Kidney capillary endothelial cell (primary cell): ENCODE measurements around the gene ALDOA.
"Not testable (repeated sequence)": the region's sequence is repeated elsewhere in the genome, so short reads cannot be mapped to it uniquely, and the experiment has no call there.

Experiments
- DNase-seq: peaks from one replicate; pipeline ENCODE4 v3.0.0-alpha.2; 2018; ENCODE audit warnings: low spot score

Gene ALDOA

GRCh38 chr16:30065102-30065942, at the start of gene ALDOA:
TSS of gene ALDOA (plus strand) at chr16:30065760. CDS start at chr16:30066898, 1,138 bp downstream.
- peak; percentile 99 for DNase-seq

- no peak for DNase-seq
These were observed 48.8 kb upstream of the ALDOA start for GRCh38 chr16:30016555-30017276.

GRCh38 chr16:30017277-30017656, 48.3 kb upstream of the ALDOA start:
- no peak for DNase-seq

- DNase-seq = not testable (repeated sequence)
These were observed 47.6 kb upstream of the ALDOA start for GRCh38 chr16:30017937-30018336.

- no peak for DNase-seq
These were observed 46.8 kb upstream of the ALDOA start for GRCh38 chr16:30018731-30019158.

- DNase-seq = no peak
These were observed 42.7 kb upstream of the ALDOA start, which contains the start of gene C16orf92 for GRCh38 chr16:30022887-30023286. TSS of gene C16orf92 (plus strand) at chr16:30023198. CDS start at chr16:30023341, 143 bp downstream.

GRCh38 chr16:30023586-30023985, 42.0 kb upstream of the ALDOA start:
- no peak for DNase-seq

GRCh38 chr16:30024451-30024850, 41.1 kb upstream of the ALDOA start:
- DNase-seq = no peak

- no peak for DNase-seq
These were observed 40.4 kb upstream of the ALDOA start for GRCh38 chr16:30025156-30025555.

GRCh38 chr16:30025574-30025973, 40.0 kb upstream of the ALDOA start:
- no peak for DNase-seq

- no peak for DNase-seq
These were observed 39.1 kb upstream of the ALDOA start for GRCh38 chr16:30026449-30026848.

GRCh38 chr16:30027588-30028437, 37.7 kb upstream of the ALDOA start:
- DNase-seq = no peak

GRCh38 chr16:30028438-30029076, 37.0 kb upstream of the ALDOA start:
- DNase-seq = no peak

- DNase-seq = no peak
These were observed 35.4 kb upstream of the ALDOA start for GRCh38 chr16:30030011-30030685.

GRCh38 chr16:30030841-30031413, 34.6 kb upstream of the ALDOA start, which contains the start of gene TLCD3B:
TSS of gene TLCD3B (minus strand) at chr16:30031271. CDS start at chr16:30030527, 744 bp downstream.
- DNase-seq = no peak

- DNase-seq = no peak
These were observed 34.1 kb upstream of the ALDOA start for GRCh38 chr16:30031477-30031918.

GRCh38 chr16:30032083-30032819, 33.3 kb upstream of the ALDOA start:
- peak; percentile 73 for DNase-seq

- no peak for DNase-seq
These were observed 32.3 kb upstream of the ALDOA start for GRCh38 chr16:30033270-30033669.

- no peak for DNase-seq
These were observed 25.3 kb upstream of the ALDOA start for GRCh38 chr16:30040221-30040620.

GRCh38 chr16:30040690-30041089, 24.9 kb upstream of the ALDOA start:
- DNase-seq = not testable (repeated sequence)
